HG02798 (cell line): Measurements from ENCODE around the gene VWA5B1.
"Not testable (repeated sequence)": the region's sequence is repeated elsewhere in the genome, so short reads cannot be mapped to it uniquely, and the experiment has no call there.

Source experiments
- ATAC-seq: cut with Tn5 transposase; IDR thresholded peaks from one replicate; pipeline ENCODE4 v1.9.1; 2021; ENCODE audit warnings: mild to moderate bottlenecking; ENCODE audit not compliant: unreplicated experiment, poor library complexity

VWA5B1 gene

GRCh38 chr1:20278692-20279130, 12.0 kb upstream of the VWA5B1 start:
- no peak for ATAC-seq

- no peak for ATAC-seq
Observed at GRCh38 chr1:20279509-20279908, 11.2 kb upstream of the VWA5B1 start.

- ATAC-seq = no peak
Observed at GRCh38 chr1:20280341-20280740, 10.3 kb upstream of the VWA5B1 start.

- ATAC-seq = no peak
Observed at GRCh38 chr1:20280906-20281305, 9.8 kb upstream of the VWA5B1 start.

- ATAC-seq = no peak
Observed at GRCh38 chr1:20281801-20282200, 8.9 kb upstream of the VWA5B1 start.

GRCh38 chr1:20282533-20282932, 8.1 kb upstream of the VWA5B1 start:
- ATAC-seq = no peak

GRCh38 chr1:20284046-20284445, 6.6 kb upstream of the VWA5B1 start:
- ATAC-seq = no peak

DNA sequence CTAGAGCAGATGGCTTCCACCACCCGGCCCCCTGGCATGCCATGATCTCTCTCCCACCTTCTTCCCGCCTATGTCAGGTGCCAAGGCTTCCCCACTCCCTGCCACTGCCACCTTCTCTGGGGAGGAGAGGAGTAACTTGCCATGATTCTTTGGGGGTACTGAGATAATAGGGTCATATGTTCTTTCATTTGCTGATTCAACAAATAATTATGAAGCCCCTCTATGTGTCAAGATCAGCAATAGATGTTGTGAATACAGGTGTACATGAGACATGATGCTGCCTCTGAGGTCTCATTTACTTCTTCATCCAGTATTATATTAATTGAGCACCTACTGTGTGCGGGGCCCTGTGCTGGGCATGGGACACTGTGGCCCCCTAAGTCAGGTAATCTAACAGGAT, 6.0 kb upstream of the VWA5B1 start:
- ATAC-seq = no peak

- ATAC-seq = no peak
Observed at GRCh38 chr1:20285510-20285909, 5.2 kb upstream of the VWA5B1 start.

- not testable (repeated sequence) for ATAC-seq
Observed at GRCh38 chr1:20287696-20288095, 3.0 kb upstream of the VWA5B1 start.

GRCh38 chr1:20291645-20292084, 990 bp downstream of the VWA5B1 start:
- ATAC-seq = no peak

GRCh38 chr1:20298626-20299025, 8.0 kb downstream of the VWA5B1 start:
- ATAC-seq = no peak

DNA sequence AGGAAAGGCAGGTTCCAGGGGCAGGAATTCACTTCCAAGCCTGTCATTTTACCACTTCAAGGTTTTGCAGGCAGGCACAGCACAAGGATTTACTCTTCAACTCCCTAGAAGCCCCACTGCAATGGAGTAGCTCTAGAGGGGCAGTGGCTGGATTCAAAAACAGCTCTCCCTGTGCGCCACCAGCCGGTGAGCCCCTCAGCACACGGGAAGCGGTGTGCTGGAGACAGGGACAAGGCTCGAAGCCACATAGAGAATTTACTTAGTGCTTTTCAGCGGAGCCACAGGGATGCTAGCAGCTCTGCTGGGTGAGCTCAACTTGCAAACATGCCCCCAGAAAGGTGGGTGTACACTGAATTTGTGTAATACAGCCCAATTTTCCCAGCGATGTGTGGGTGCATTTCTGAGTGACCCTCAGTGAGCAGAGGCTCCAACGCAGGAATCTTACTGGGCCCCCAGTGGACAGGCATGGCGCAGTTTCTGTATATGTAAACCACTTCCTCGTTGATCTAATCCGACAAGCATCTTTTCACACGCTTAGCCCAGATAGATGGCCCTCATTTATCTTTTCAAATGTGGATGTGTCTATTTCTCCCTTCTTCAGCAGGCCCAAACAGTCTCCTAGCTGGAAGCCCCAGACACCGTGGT, 10.9 kb downstream of the VWA5B1 start:
- no peak for ATAC-seq

DNA sequence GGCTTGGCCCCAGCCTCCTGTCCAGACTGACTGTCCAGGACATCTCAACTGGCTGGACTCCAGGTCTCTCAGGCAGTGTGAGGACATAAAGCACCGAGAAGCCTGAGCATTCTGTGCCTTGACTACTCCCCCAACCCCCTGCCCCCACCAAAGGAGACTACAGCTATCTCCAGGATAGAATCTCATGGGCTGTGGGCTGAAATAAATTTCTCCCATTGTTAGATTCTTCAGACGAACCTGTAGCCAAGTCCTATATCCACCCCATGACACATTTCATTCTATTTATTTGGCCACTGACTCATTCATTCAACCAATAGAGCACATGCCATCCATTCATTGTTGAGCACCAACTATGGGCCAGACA, 11.4 kb downstream of the VWA5B1 start:
- ATAC-seq = no peak

- no peak for ATAC-seq
Observed at GRCh38 chr1:20307026-20307425, 16.4 kb downstream of the VWA5B1 start.

DNA sequence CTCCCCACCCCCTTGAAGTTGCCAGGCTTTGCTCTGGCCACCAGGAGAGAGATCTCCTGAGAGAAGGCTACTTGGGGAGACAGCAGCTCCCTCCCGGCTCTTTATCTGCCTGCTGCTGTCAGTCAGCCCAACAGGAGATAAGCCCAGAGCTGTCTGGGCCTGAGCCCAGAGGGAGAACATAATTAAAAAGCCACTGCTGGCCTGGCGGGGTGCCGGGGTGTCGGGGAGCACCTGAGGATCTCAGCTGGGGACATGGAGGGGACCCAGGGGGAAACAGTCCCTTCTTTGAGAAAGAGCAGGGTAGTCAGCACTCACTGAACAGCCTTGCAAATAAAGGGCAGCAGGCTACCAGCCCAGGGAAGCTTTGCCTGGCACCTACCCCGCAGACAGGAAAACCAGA, 17.9 kb downstream of the VWA5B1 start:
- ATAC-seq = no peak

DNA sequence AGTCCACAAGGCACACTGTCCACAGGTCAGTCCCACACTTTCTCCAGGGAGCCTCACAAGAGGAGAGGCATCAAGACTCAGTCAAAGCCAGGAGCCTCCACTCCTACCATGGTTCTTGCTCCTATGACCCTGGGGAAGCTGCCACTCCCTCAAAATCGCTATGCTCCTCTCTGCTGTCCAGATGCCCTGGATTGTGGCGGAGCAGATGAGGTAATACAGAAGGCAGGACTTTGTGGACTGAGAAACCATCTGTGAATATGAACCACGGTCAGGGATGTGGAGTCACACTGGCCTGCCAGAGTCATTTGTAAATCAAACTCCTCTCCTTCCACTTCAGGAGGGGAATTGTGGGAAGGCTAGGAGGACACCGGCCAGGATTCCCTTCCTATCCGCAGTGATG, 20.6 kb downstream of the VWA5B1 start:
- ATAC-seq = no peak

DNA sequence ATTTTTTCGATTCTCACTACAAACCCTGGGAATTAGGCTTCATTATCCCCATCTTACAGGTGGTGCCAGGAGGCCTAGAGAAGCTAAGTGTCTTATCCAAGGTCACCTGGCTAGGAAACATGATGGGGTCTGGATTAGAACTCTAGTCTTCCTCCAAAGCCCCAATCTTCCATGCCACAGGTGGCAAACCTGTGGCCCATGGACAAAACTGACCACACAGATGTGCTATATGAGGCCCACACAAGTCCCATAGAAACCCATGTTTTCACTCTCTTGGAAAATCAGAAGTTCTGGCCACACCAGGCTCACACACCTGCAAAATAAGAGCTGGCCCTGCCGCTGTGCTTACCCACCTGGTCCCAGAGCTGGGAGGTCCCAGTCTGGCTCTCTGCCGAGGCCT, 21.6 kb downstream of the VWA5B1 start:
- ATAC-seq = no peak

GRCh38 chr1:20312818-20313217, 22.1 kb downstream of the VWA5B1 start:
- no peak for ATAC-seq

GRCh38 chr1:20317471-20317870, 26.8 kb downstream of the VWA5B1 start:
- no peak for ATAC-seq

- no peak for ATAC-seq
Observed at GRCh38 chr1:20318521-20318920, 27.8 kb downstream of the VWA5B1 start.

DNA sequence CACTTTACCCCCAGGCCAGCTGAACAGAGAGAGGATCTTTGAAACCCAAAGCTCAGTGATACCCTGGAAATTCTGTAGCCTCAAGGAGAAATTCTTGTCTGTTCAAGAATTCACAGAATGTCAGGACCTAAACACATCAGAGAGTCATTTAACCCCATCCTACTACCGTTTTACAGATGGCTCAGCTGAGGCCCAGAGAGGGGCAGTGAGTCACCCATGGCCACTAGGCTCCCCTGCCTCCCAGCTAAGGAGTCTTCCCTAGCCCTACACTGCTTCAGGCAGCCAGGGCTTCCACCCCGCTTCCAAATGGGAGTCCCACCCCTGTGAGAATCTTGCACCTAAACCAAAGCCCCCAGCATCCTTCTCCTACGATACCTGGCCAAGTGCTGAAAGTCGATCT, 28.3 kb downstream of the VWA5B1 start:
- no peak for ATAC-seq
